Muscle of arm (tissue), 12 donors: ENCODE measurements around the gene PHACTR3. TPM values are rescaled to one million over a fixed set of nuclear protein-coding genes. Genes with fewer than 3 reads are reported as not detected.

Experiments used
- DNase-seq: peaks from one replicate; pipeline ENCODE4 v3.0.0-alpha.2; 2013
- polyA plus RNA-seq, 12 donors: library from polyadenylated mRNA; unstranded; fragments of 120-200 nt; gene quantifications; one replicate each; pipeline ENCODE4 v1.2.1, GENCODE V29; 2013; ENCODE audit not compliant: insufficient read length in 12 of 12

PHACTR3 gene
- polyA plus RNA-seq, 12 donors = 4.4 to 22.4 (median 9.2) TPM; not detected in 1

DNA sequence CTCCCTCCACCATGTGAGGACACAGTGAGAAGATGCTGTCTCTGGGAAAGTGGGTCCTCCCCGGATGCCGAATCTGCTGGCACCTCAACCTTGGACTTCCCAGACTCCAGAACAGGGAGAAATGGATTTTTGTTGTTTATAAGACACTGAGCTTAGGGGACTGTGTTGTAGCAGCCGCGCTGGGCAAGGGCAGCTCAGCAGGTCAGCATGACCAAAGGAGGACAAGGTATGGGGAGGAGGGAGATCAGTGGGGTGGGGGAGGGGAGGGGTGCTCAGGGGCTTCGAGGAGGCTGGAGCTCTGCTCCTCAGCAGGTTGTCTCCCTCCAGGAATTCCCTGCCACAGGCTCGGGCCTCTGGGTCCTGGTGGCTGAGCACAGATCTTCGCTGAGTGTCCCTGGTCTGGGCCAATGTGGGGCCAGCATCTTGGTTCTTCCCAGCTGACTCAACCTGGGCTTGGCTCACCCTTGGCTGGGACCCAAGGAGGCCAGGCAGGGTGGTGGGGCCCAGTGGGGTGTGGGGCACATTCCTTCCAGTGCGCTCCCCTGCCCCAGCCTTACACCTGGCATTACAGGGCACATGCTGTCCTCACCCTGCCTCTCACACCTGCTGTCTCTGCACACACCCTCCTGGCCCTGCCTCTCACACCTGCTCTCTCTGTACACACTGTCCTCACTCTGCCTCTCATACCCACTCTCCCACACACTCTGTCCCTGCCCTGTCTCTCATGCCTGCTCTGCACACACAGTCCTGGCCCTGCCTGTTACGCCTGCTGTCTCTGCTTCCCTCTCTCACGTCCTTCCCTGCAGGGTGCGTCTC lies 221.8 kb downstream of the PHACTR3 start:
- DNase-seq = peak; percentile 15

DNA sequence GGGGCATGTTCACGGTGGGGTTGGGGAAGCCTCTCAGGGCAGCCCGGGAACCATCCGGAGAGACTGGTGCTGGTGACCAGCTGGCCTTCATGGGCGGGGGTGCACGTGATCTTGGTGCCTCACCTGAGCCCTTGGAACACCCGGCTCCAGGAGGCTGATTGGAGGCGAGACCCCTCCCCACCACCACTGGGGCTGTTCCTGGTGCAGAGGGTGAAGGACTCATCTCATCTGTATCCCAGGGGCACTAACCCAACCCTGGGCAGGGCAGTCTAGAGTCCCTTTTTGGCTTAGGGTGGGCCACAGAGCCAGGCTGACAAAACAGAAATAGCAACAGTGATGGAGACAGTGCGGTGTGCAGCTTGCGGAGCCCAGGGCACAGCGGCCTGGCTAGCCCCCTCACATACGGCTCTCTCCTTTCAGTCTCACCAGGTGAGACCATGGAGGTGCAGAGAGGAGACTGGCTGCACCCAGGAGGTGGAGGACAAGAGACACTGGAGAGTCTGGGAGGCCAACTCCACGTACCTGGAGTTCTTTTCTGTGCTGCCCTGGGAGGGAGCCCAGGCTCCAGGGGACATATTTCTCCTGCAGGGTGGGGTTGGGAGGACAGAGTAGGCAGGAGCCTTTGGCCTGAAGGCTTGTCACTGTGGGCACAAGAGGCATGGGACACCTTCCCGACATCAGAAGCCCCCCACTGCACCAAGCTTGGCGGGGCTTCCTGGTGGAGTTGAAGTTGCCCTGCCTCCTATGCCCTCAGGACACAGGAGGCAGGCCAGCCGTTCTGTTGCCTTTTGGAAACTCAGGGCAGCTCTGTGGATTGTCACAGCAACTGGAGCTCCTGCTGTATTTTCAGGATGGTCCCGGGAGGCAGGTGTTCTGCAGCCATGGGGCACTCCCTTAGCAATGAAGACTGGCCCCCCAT lies 223.1 kb downstream of the PHACTR3 start:
- no peak for DNase-seq

DNA sequence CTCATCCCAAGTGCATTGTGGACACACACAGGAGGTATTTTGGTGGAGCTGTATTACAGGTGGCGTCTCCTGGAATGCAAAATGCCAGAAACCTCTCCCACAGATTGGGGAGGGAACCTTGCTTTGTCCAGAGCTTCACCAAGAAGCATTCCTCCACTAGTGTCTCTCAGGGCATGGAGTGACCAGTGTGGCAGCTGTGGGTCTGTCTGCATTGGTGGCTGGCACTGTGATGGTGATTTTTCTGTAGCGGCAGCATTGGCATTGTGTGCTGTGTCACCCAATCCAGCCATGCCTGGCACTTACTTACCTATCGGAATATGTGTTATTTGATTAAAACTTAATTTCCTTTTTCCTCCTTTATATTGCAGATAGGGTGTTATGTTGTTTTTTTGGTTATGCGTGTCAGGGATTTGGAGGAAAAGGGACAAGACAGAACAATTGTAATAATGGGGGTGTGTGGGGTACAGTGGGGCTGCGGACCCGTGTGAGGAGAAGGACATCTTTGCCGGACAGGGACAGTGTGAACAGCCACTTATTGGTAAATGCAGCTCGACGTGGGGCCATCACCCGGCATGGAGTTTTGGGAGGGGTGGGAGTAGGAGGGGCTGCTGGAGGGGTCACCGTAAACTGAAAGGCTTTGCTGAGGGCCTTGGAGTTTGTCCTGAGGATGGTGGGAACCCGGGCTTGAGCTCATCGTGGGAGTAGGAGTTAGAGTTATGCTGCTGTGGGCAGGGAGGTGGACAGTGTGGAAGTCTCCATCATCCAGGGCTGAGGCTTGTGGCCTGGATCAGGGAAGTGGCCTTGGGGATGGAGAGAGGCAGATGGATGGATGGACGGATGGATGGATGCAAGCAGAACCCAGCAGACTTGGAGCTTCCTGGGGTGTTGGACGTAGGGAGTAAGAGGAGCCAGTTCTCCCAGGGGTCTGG lies 224.0 kb downstream of the PHACTR3 start:
- no peak for DNase-seq

DNA sequence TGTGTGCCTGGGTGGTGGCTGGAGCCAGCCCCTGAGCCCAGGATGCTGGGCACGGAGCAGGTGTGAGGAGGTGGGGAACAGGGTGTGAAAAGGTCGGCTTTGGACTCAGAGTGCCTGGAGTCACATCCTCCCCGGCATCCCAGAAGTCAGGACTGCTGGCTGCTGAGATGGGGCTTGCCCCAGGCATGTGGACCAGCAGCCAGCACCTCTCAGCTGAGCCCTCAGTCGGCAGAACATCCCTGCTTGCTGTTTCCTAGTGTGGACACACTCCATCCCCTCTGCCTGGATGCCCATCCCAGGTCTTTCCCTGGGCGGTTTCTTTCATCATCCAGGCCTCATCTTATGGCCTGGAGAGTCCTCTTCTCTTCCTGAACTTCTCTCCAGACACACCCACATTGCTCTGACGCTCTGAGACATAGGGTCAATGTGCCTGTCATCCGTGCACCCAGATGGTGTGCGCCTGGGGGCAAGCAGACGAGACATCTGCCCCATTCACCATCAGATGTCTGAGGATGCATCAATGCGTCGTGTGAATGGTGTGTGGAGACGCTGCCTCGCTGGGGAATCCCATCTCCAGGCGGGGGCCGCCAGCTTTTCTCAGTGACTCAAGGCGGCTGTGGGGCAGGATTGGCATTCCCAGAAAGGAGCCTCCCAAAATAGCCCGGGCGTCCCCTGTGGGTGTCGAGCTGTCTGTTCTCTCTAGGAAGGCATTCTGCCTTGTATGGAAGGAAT lies 224.9 kb downstream of the PHACTR3 start:
- DNase-seq = no peak

DNA sequence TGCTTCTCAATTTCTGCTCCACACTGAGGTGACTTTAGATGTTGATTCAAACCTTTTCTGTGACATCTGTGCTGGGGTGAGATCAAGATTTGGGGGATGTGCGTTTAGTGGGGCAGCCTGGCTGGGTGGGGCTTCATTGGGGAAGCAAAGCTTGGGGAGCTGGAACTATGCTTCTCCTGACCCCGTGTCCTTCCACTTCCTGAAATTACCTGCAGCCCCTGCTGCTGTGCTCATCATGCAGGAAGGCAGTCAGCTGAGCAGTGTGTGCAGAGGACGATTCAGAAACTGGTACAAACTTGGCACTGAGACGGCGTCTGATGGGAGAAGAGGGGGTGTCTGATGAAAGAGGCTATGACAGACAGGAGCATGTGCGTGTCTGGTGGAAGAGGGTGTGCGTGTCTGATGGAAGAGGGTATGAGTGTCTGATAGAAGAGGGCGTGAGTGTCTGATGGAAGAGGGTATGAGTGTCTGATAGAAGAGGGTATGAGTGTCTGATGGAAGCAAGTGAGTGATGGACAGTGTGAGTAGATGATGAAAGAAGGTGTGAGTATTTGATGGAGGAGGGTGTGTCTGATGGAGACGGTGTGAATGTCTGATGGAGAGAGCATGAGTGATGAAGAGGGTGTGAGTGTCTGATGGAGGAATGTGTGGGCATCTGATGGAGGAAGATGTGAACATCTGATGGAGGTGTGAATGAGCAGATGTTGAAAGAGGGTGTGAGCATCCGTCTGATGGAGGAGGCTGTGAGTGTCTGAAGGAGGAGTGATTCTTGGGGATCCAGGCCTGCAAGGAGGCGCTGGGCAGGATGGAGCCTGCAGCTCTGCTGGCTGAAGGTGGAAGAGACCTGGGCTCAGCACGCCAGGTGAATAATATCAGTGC lies 225.7 kb downstream of the PHACTR3 start:
- DNase-seq = no peak

- no peak for DNase-seq
Measured at GRCh38 chr20:59830665-59831023, 226.3 kb downstream of the PHACTR3 start.

DNA sequence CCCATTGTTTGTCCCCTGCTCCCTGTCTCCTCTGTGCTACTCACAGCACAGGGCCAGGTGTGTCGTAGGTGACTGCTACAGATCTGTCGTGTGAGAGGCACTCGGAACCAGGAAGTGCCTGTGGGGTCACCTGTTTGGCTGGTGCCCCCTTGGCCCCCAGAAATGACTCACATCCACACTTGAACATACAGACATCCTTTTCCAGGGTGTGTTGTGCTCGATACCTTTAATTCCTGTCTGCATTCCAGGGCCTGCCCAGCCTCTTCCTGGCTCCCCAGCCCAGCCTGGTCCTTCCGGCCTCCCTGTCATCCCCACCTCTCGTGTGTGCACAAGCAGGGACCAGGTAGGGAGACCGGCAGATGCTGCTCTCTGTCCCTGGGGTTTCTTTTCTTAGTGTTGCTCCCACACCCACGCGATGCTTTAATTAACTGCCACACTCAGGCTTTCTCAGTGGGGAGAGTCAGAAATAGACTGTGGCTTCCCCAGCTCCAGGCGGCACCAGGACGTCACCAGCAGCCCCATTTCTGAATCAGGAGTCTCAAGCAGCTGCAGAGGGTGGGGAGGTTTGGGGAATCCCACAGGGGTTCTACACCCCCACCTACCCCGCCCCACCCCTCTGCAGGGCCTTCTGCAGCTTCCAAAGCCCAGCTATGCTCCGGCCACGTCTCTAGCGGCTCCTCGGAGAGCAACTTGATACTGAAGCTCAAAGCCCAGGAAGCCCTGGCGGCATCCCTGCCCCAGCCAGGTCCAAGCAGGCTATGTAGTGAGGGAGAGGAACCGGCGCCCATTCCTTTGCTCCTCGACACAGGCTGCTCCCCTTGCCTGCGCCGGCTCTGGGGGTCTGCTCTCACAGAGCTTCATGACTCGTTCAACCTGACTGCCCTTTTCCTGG lies 226.9 kb downstream of the PHACTR3 start:
- peak; percentile 13 for DNase-seq

- peak; percentile 53 for DNase-seq
Measured at GRCh38 chr20:59831916-59832270, 227.6 kb downstream of the PHACTR3 start.

- DNase-seq = no peak
Measured at GRCh38 chr20:59832406-59833363, 228.3 kb downstream of the PHACTR3 start.

DNA sequence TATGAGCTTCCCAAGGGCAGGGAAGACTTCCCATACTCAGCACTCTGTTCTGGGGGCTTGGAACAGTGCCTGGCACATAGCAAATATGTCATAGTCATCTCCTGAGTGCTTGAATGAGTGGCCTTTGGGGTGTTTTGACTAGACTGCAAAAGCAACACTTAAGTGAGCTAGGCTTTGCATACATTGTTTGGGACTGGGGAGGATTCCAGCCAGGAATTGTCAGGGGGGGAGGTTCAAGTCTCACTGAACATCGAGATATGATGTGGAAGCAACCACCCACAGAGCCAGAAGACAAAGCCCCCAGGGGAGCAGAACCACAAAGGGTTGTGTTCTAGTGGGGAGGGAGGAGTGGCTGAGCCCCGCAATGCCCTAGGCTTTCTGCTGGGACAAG lies 230.7 kb downstream of the PHACTR3 start:
- no peak for DNase-seq

DNA sequence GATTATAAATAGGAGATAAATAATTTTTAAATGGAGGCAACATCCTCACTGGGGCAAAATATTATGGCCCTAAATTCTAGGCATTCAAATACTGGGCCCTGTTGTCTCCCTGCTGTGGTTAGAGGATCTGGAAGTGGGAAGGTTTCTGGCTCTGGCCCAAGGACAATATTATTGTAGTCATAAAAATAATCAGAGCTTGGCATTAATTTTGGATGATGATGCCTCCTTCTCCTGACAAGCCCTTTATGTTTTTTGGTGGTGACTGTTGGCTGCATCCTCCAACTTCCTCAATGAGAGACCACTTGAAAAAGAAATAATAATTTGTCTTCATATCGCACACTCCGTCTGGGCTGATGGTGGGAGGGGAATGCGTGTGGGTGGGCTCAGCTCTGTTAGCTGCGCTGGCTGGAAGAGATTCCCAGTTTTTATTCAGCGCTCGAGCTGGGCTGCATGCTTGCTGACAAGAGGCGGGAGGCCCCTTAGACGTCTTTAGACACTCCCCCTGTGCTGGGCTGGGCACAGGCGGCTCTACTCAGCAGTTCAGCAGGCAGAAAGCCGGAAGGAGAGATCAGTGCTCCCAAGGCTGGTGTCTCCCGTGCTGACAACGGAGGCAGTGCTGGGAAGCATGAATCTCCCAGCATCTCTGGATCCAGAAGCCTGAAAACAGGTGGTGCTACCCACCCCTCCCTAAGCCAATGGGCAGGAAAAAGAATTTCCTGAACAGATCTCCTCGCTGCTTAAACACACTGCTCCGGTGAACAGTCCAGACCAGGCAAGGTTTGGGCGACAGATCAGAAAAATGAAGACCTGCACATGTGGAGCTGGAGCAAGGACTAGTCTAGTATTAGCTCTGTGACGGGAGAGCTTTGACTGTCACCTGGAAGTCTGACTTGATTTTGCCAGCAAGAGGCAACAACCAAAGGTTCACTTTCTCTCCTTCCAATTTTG lies 231.4 kb downstream of the PHACTR3 start:
- peak; percentile 35 for DNase-seq

- no peak for DNase-seq
Measured at GRCh38 chr20:59836767-59837166, 232.4 kb downstream of the PHACTR3 start.

DNA sequence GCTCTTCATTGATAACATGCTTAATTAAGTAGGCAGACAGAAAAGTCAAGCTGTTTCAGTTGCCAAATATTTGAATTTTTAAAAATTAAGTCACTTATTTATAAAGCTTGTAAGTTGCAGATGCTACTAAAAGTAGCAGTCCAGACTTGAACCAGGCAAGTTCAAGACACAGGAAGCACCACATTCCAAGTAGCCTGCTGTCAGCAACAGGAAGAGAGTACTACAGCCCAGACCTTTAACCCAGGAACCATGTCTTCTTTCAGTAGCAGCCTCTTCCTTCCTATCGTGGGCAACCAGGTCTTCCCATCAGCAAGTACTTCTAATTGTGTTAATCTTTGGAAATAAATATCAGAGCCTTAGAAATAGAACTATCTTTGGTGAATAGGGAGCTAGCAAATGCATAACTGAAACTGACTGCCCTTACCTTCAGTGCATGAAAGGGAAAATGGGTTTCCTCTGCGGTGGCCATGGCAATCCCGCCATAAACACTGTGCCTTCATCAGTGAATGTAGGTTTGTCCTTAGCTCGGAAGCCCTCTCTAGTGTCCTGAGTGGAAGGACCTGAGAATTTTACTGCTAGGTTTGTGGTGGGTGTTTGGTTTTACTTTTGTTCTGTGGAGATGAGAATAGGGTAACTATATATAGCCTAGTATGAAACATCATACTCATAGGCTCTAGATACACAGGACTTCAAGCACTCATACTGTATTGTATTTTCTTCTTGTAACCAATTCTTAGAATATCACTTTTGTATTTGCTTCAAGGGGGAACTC lies 233.5 kb downstream of the PHACTR3 start:
- DNase-seq = no peak

- no peak for DNase-seq
Measured at GRCh38 chr20:59839400-59839799, 235.1 kb downstream of the PHACTR3 start.

DNA sequence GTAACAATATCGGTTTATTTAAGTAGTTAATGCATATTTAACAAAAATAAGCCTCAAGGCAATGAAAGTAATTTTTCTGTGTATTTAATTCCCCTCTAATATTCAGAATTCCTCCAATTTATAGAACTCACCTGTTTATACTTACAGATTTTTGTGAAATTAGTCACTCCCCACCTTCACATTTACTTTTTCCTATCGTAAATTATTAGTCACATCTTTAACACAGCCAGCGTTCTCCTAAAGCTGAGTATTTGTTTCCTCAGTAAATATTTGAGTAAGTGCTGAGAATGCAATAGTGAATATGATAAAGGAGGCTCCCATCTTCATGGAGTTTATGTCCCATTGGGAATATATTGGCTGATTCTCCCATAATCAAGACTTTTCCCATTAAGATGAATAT lies 241.1 kb downstream of the PHACTR3 start:
- no peak for DNase-seq

- no peak for DNase-seq
Measured at GRCh38 chr20:59848182-59848581, 243.8 kb downstream of the PHACTR3 start.
